Measurements from ENCODE around the gene ENC1.

Gene ENC1

GRCh38 chr5:74613283-74613682 is 27.2 kb downstream of the ENC1 start:
- Histone ChIP-seq H4K20me1 (ENCODE audit: insufficient read depth) (no peaks in the 10 kb centered on the region), H3K4me2 (no peak overlapping the region), H3K4me3 (IDR thresholded peaks at IDR 0.05; ENCODE audit: insufficient read depth, low read depth, low read length) (no peak overlapping the region), H2AFZ (ENCODE audit: low read depth) (no peak overlapping the region), H3K27me3 (ENCODE audit: insufficient read depth, low read depth) (no peaks in the 10 kb centered on the region), H3K9ac (no peak overlapping the region), H3K4me1 (ENCODE audit: low read depth, poor library complexity, severe bottlenecking) (no peaks in the 10 kb centered on the region), H3K36me3 (ENCODE audit: insufficient read depth) (no peaks in the 10 kb centered on the region), H3K27ac (no peak overlapping the region), H3K79me2 (ENCODE audit: insufficient read depth, low read depth) (no peaks in the 10 kb centered on the region)
- TF ChIP-seq CTCF (conservative IDR thresholded peaks at IDR 0.05; ENCODE audit: low read depth, low read length), result no peak

- H3K36me3 ChIP-seq (ENCODE audit: insufficient read depth), result no peaks in the 10 kb centered on the region
- no peaks in the 10 kb centered on the region for H4K20me1 ChIP-seq (ENCODE audit: insufficient read depth)
- no peaks in the 10 kb centered on the region for H3K4me1 ChIP-seq (ENCODE audit: low read depth, poor library complexity, severe bottlenecking)
- H3K79me2 ChIP-seq (ENCODE audit: insufficient read depth, low read depth), result no peaks in the 10 kb centered on the region
- no peak overlapping the region for H3K9ac ChIP-seq
- no peak for TF ChIP-seq CTCF (conservative IDR thresholded peaks at IDR 0.05; ENCODE audit: low read depth, low read length)
- H3K4me3 ChIP-seq (IDR thresholded peaks at IDR 0.05; ENCODE audit: insufficient read depth, low read depth, low read length), result no peak overlapping the region
- no peaks in the 10 kb centered on the region for H3K27me3 ChIP-seq (ENCODE audit: insufficient read depth, low read depth)
- no peak overlapping the region for H2AFZ ChIP-seq (ENCODE audit: low read depth)
- H3K4me2 ChIP-seq, result no peak overlapping the region
- H3K27ac ChIP-seq, result no peak overlapping the region
Measured at GRCh38 chr5:74612045-74612444, 28.5 kb downstream of the ENC1 start.

GRCh38 chr5:74608736-74609601 is 31.6 kb downstream of the ENC1 start:
- Histone ChIP-seq H3K27me3 (ENCODE audit: insufficient read depth, low read depth) (no peaks in the 10 kb centered on the region), H3K9ac (no peak overlapping the region), H3K4me3 (IDR thresholded peaks at IDR 0.05; ENCODE audit: insufficient read depth, low read depth, low read length) (no peak overlapping the region), H3K4me1 (ENCODE audit: low read depth, poor library complexity, severe bottlenecking) (no peaks in the 10 kb centered on the region), H3K36me3 (ENCODE audit: insufficient read depth) (no peaks in the 10 kb centered on the region), H3K79me2 (ENCODE audit: insufficient read depth, low read depth) (no peaks in the 10 kb centered on the region), H3K27ac (no peak overlapping the region), H3K4me2 (no peak overlapping the region), H4K20me1 (ENCODE audit: insufficient read depth) (no peaks in the 10 kb centered on the region), H2AFZ (ENCODE audit: low read depth) (no peak overlapping the region)
- TF ChIP-seq CTCF (conservative IDR thresholded peaks at IDR 0.05; ENCODE audit: low read depth, low read length), result no peak

GRCh38 chr5:74605759-74606158 is 34.8 kb downstream of the ENC1 start:
- H4K20me1 ChIP-seq (ENCODE audit: insufficient read depth), result no peaks in the 10 kb centered on the region
- H3K36me3 ChIP-seq (ENCODE audit: insufficient read depth), result no peaks in the 10 kb centered on the region
- no peak overlapping the region for H3K4me2 ChIP-seq
- no peaks in the 10 kb centered on the region for H3K4me1 ChIP-seq (ENCODE audit: low read depth, poor library complexity, severe bottlenecking)
- no peak for TF ChIP-seq CTCF (conservative IDR thresholded peaks at IDR 0.05; ENCODE audit: low read depth, low read length)
- no peaks in the 10 kb centered on the region for H3K79me2 ChIP-seq (ENCODE audit: insufficient read depth, low read depth)
- H3K27me3 ChIP-seq (ENCODE audit: insufficient read depth, low read depth), result no peaks in the 10 kb centered on the region
- H3K4me3 ChIP-seq (IDR thresholded peaks at IDR 0.05; ENCODE audit: insufficient read depth, low read depth, low read length), result no peak overlapping the region
- H3K27ac ChIP-seq, result no peak overlapping the region
- H2AFZ ChIP-seq (ENCODE audit: low read depth), result no peak overlapping the region
- no peak overlapping the region for H3K9ac ChIP-seq

Data from KMS-11 (cell line).